HepG2 (cell line): Measurements from ENCODE around the gene ARL8A. TPM values are rescaled to one million over a fixed set of nuclear protein-coding genes. Genes with fewer than 3 reads are reported as not detected.

Source experiments
- BATF2 ChIP-seq: sonication (generic); formaldehyde crosslinking; IDR thresholded peaks from 2 replicates; pipeline ENCODE4 v1.8.0; 2022; ENCODE audit warnings: mild to moderate bottlenecking, missing genetic modification reagents, moderate library complexity
- MYC ChIP-seq: sonication (generic); formaldehyde crosslinking; IDR thresholded peaks from 2 replicates; pipeline ENCODE4 v1.9.0; 2021; ENCODE audit warnings: missing genetic modification reagents, borderline replicate concordance
- NONO ChIP-seq, 2 experiments: fragments of 450-650 bp in 1 of 2; sonication (generic) in 1 of 2; formaldehyde crosslinking in 1 of 2; IDR thresholded peaks in 1 of 2; conservative IDR thresholded peaks in 1 of 2; 2 replicates each; pipeline versions ENCODE4 v1.6.1 to v1.8.0; 2017 to 2022; ENCODE audit warnings: mild to moderate bottlenecking in 1 of 2, missing genetic modification reagents in 1 of 2, moderate library complexity in 1 of 2
- RARG ChIP-seq: sonication (generic); formaldehyde crosslinking; IDR thresholded peaks from 2 replicates; pipeline ENCODE4 v1.4.0; 2020; ENCODE audit warnings: low read depth, mild to moderate bottlenecking, missing genetic modification reagents
- SALL1 ChIP-seq: sonication (generic); formaldehyde crosslinking; IDR thresholded peaks from 2 replicates; pipeline ENCODE4 v1.8.0; 2022; ENCODE audit warnings: mild to moderate bottlenecking, missing genetic modification reagents
- SYNCRIP ChIP-seq: fragments of 200-400 bp; formaldehyde crosslinking; IDR thresholded peaks from 2 replicates; pipeline ENCODE4 v1.6.1; 2018; ENCODE audit warnings: mild to moderate bottlenecking, low read depth, low read length; ENCODE audit not compliant: insufficient read depth
- TEAD3 ChIP-seq: optimal IDR thresholded peaks from 2 replicates; pipeline ENCODE3; 2016; ENCODE audit warnings: borderline replicate concordance
- ZMYM3 ChIP-seq: sonication (generic); formaldehyde crosslinking; IDR thresholded peaks from 2 replicates; pipeline ENCODE4 v1.5.1; 2020; ENCODE audit warnings: mild to moderate bottlenecking, missing genetic modification reagents
- ZNF768 ChIP-seq: sonication (generic); formaldehyde crosslinking; IDR thresholded peaks from 2 replicates; pipeline ENCODE4 v1.4.0; 2020; ENCODE audit warnings: missing genetic modification reagents
- polyA plus RNA-seq, 8 experiments: library from polyadenylated mRNA; depleted of rRNA in 3 of 8; stranded (reverse) in 7 of 8; unstranded in 1 of 8; fragments of >200 nt; fragmentation: Illumina TruSeq in 4 of 8; extraction: Trizol in 4 of 8; gene quantifications; 2 replicates each; pipeline versions ENCODE4 v1.2.1 to v1.2.3, GENCODE V29; 2011 to 2016; ENCODE audit warnings: low read depth in 4 of 8, missing spikeins in 1 of 8, mixed read lengths in 1 of 8; ENCODE audit not compliant: insufficient read depth in 1 of 8
- total RNA-seq, 5 experiments: library from RNA; depleted of rRNA; stranded (reverse); fragments of >200 nt; fragmentation: Illumina TruSeq; extraction: Trizol; gene quantifications; 2 replicates each; pipeline ENCODE4 v1.2.3, GENCODE V29; 2016; ENCODE audit warnings: low read depth in 1 of 5
- TF ChIP-seq, protein P1 (sequence below): sonication (generic); formaldehyde crosslinking; IDR thresholded peaks from 2 replicates; pipeline ENCODE4 v1.5.1; 2020; ENCODE audit warnings: mild to moderate bottlenecking, missing genetic modification reagents, moderate library complexity
- TF ChIP-seq, protein P2 (sequence below): IDR thresholded peaks from 2 replicates; pipeline ENCODE4 v1.6.1; 2012; ENCODE audit warnings: inconsistent platforms
- TF ChIP-seq, protein P3 (sequence below): sonication (generic); formaldehyde crosslinking; IDR thresholded peaks from 2 replicates; pipeline ENCODE4 v1.5.0; 2020; ENCODE audit warnings: mild to moderate bottlenecking, missing genetic modification reagents, moderate library complexity

The ARL8A gene
- total and polyA plus RNA-seq, 2 of the 13 experiments (the other 11 are each of a cell fraction or from before 2014, with no cell fraction given), result 2.7 to 23.4 TPM

GRCh38 chr1:202189918-202190715 lies 45.6 kb upstream of the ARL8A start (continued):
- TF ChIP-seq, protein P1, sequence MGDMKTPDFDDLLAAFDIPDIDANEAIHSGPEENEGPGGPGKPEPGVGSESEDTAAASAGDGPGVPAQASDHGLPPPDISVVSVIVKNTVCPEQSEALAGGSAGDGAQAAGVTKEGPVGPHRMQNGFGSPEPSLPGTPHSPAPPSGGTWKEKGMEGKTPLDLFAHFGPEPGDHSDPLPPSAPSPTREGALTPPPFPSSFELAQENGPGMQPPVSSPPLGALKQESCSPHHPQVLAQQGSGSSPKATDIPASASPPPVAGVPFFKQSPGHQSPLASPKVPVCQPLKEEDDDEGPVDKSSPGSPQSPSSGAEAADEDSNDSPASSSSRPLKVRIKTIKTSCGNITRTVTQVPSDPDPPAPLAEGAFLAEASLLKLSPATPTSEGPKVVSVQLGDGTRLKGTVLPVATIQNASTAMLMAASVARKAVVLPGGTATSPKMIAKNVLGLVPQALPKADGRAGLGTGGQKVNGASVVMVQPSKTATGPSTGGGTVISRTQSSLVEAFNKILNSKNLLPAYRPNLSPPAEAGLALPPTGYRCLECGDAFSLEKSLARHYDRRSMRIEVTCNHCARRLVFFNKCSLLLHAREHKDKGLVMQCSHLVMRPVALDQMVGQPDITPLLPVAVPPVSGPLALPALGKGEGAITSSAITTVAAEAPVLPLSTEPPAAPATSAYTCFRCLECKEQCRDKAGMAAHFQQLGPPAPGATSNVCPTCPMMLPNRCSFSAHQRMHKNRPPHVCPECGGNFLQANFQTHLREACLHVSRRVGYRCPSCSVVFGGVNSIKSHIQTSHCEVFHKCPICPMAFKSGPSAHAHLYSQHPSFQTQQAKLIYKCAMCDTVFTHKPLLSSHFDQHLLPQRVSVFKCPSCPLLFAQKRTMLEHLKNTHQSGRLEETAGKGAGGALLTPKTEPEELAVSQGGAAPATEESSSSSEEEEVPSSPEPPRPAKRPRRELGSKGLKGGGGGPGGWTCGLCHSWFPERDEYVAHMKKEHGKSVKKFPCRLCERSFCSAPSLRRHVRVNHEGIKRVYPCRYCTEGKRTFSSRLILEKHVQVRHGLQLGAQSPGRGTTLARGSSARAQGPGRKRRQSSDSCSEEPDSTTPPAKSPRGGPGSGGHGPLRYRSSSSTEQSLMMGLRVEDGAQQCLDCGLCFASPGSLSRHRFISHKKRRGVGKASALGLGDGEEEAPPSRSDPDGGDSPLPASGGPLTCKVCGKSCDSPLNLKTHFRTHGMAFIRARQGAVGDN (CRISPR knock-in tag), result peak; percentile 67
- peak; percentile 75 for TF ChIP-seq ZMYM3 (CRISPR knock-in tag)
- peak; percentile 68 for TF ChIP-seq MYC
- peak; percentile 50 for TF ChIP-seq SALL1
- TF ChIP-seq, protein P2, sequence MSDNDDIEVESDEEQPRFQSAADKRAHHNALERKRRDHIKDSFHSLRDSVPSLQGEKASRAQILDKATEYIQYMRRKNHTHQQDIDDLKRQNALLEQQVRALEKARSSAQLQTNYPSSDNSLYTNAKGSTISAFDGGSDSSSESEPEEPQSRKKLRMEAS, result peak; percentile 75
- 0 out of 2 replicates have a peak, but pooled peaks have one; percentile 48 for TF ChIP-seq RARG (CRISPR knock-in tag)
- TF ChIP-seq, protein P3, sequence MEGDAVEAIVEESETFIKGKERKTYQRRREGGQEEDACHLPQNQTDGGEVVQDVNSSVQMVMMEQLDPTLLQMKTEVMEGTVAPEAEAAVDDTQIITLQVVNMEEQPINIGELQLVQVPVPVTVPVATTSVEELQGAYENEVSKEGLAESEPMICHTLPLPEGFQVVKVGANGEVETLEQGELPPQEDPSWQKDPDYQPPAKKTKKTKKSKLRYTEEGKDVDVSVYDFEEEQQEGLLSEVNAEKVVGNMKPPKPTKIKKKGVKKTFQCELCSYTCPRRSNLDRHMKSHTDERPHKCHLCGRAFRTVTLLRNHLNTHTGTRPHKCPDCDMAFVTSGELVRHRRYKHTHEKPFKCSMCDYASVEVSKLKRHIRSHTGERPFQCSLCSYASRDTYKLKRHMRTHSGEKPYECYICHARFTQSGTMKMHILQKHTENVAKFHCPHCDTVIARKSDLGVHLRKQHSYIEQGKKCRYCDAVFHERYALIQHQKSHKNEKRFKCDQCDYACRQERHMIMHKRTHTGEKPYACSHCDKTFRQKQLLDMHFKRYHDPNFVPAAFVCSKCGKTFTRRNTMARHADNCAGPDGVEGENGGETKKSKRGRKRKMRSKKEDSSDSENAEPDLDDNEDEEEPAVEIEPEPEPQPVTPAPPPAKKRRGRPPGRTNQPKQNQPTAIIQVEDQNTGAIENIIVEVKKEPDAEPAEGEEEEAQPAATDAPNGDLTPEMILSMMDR (CRISPR knock-in tag), result peak; percentile 52
- TF ChIP-seq TEAD3 (CRISPR knock-in tag), result peak; percentile 76
- TF ChIP-seq BATF2 (CRISPR knock-in tag), result no peak
- TF ChIP-seq ZNF768 (CRISPR knock-in tag), result peak; percentile 98
- no peak for TF ChIP-seq SYNCRIP
- TF ChIP-seq NONO (IDR thresholded peaks at IDR 0.05), result no peak
- 0 out of 2 replicates have a peak, but pooled peaks have one; percentile 25 for TF ChIP-seq NONO (CRISPR knock-in tag; conservative IDR thresholded peaks at IDR 0.05)
